ENCODE results near the gene TNFAIP2. TPM values are rescaled to one million over a fixed set of nuclear protein-coding genes. Genes with fewer than 3 reads are reported as not detected.
A peak's percentile ranks its signal among the peaks of the same experiment; 100 is the strongest.

Gene TNFAIP2
- total RNA-seq, 2 donors from 2014 or later, result 0.80 to 2.1 TPM

DNA sequence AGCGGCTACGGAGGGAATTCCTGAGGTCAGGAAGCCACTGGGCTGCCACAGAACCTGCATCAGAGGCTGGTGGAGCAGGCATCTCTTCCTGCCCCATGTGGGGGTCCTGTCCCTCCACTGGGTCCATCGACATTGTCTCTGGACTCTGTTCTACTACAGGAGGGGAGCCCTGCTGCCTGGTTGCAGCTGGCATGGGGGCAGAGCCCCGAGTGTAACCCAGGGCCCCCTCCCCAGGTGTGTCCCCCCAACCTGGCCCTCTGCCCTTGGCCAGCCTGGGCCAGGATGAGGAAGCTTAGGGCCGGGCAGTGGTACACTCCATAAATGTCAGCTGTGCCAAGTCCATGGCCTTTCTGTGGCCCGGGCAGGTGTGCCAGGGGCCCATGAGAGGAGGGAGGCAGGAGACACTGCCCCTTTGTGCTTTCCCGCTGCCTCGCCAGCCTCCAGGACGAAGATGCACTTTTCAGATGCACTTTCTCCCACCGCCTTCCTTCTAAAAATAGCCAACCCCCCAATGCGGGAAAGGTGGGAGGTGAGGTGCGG lies 32.7 kb upstream of the TNFAIP2 start:
- no peaks in the 10 kb centered on the region for H3K36me3 Mint-ChIP-seq
- no peak for ATAC-seq
- H3K9me3 Mint-ChIP-seq, result no peaks in the 10 kb centered on the region
- no peak overlapping the region for H3K27ac Mint-ChIP-seq
- DNase-seq (ENCODE audit: low spot score in 2 of 2), result no peak

DNA sequence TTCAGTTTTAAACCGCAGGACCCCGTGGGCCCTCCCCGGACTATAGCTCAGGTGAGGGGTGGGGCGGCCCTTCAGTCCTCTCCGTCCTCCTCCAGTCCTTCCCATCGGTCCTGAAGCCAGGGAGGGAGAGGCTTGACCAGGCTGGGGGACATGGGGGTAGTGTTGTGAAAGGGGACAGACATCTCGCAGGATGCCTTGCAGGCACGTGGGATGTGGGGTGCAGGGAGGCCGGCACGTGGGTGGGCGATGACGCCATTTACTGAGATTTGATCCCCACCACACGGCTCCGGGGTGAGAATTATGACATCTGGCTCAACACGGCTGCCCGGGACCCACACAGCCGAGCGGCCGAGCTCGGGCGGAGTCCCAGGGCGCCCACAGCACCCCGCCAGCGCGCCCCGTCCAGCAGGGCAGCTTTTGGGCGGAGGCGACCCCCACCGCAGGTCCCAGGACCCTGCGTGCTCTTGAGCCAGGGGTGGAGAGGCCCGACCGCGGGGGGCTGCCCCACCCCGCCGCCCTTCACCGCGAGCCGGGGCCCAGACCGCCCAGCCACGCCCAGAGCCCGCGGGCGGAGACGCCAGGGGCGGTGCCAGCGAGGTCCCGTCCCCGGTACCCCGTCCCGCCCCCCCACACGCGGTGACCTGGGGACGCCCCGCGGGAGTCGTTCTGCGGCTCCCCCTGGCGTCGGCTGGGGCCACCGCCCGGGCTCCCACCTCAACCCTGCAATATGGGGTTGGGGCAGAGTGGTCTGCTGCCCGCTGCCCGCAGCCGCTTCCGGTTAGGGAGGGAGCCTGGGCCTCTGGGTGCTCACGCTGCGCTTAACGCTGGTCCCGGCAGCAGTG lies 32.0 kb upstream of the TNFAIP2 start:
- peak; percentile 85 to 92 for ATAC-seq
- Mint-ChIP-seq H3K27ac (no peak overlapping the region), H3K36me3 (no peaks in the 10 kb centered on the region), H3K9me3 (no peaks in the 10 kb centered on the region)
- DNase-seq (ENCODE audit: low spot score in 2 of 2), result peak in 1 of 2 donors; percentile 76

DNA sequence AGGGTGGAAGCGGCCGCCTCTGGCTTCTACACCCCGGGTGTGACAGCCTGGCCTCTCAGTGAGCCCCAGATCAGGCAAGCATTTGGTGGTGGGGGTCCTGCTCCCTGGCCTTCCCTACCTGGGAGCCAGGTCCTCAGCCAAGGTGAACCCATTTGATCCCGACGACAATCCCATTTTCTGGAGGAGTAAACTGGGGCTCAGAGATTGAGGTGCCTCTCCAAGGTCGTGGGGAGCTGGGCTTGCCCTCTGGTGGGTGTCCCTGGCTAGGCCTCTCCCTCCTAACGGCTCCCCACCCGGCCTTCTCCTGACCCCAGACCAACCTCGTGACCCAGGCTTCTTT lies 31.4 kb upstream of the TNFAIP2 start:
- Mint-ChIP-seq H3K9me3 (no peaks in the 10 kb centered on the region), H3K36me3 (no peaks in the 10 kb centered on the region), H3K27ac (no peak overlapping the region)
- DNase-seq (ENCODE audit: low spot score in 2 of 2) (no peak), ATAC-seq (no peak)

DNA sequence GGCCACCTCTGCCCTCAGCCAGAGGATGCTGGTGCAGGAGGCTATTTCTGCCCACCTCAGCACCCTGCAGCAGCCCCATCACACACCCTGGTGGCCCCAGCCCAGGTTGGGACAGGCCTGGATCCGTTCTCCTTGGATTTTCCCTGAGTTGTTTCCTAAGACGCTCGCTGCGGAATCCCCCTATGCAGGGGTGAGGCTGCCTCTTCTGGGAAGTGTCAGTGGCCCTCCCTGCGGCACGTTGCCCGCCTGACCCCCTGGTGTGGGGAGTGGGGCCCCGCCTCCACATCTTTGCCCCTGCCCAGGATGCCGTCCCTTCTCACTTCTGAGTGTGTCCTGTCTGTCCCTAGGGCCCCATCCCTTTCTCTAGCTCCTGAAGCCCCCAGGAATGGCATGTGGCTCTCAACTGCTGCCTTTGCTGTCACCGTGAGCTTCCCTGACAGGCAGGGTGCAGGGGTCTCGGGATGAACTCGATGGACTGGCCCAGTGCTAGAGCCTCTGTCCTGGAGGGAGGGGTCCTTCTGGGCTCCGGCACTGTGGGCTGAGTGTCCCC lies 29.3 kb upstream of the TNFAIP2 start:
- H3K9me3 Mint-ChIP-seq, result no peaks in the 10 kb centered on the region
- no peaks in the 10 kb centered on the region for H3K36me3 Mint-ChIP-seq
- DNase-seq (ENCODE audit: low spot score in 2 of 2) (no peak), ATAC-seq (no peak)
- H3K27ac Mint-ChIP-seq, result no peak overlapping the region

DNA sequence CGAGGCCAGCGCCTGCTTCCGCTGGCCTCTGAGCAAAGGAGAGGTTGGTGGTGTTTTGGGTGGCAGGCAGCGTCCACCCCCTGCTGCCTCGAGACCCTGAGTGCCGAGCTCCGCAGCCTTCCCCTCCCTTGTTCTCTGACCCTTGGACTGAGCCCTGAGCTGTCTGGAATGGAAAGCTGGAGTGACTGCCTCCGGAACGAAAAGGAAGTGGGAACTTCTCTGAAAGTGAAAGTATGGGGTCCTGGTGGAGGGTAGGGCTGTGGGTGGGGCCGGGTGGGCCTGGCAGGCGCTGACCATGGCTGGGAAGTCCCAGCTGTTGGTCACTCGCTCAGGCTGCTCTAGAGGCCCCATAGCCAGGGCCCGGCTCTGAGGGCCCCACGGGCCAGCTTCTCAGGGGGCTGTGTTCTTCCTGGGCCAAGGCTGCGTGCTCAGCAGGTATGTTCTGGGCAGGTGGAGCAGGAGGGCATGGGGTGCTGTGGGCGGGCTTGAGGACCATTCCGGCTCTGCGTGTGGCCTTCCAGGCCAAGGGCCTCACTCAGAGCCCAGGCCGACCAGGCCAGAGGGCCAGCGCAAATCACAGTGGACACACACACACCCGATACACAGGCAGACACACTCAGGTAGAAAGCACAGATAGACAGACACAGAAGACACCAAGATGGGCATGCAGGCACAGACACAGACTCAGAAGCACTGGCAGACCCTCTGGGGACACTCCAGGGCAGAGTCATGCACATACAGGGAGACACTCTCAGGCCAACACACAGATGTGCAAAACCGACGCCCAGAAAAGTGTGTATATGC lies 28.7 kb upstream of the TNFAIP2 start, which contains the start of gene EXOC3L4:
TSS of gene EXOC3L4 (plus strand) at position 320 of the 804 bp plus-strand sequence. CDS start 5,495 bp downstream, outside the sequence.
- no peak within 1 kb of the TSS for H3K27ac Mint-ChIP-seq
- H3K36me3 Mint-ChIP-seq, result no peaks in the 10 kb centered on the region
- no peak for ATAC-seq

DNA sequence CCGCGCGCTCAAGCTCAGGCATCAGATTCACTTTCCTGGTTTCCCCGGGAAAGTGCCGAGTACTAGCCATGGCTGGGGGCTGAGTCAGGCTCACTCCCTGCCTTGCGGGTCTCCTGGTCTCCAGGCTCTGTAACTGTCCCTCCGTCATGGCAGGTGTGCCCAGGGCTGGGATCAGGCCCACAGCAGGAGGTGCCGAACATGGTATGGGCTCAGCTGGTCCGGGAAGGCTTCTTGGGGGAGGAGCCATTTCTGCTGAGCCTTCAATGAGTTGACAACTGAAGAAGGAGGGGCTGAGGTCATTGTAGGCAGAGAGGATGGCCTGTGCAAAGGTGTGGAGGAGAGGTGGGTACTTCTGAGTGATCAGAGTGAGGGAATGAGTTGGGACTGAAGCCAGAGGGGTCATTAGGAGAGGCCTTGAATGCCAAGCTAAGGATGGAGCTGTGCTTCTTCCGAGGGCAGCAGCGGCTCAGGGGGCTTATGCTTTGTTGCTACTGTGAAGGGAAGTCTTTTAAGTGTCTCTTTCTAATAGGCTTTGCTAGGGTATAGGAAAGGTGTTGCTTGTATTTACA lies 28.0 kb upstream of the TNFAIP2 start:
- H3K27ac Mint-ChIP-seq, result no peak overlapping the region
- DNase-seq (ENCODE audit: low spot score in 2 of 2) (no peak), ATAC-seq (no peak)
- H3K36me3 Mint-ChIP-seq, result no peaks in the 10 kb centered on the region
- no peaks in the 10 kb centered on the region for H3K9me3 Mint-ChIP-seq

More for the DNA sequence above, 28.7 kb upstream of the TNFAIP2 start, which contains the start of gene EXOC3L4:
- no peak for DNase-seq (ENCODE audit: low spot score in 2 of 2)
- H3K9me3 Mint-ChIP-seq, result no peaks in the 10 kb centered on the region

DNA sequence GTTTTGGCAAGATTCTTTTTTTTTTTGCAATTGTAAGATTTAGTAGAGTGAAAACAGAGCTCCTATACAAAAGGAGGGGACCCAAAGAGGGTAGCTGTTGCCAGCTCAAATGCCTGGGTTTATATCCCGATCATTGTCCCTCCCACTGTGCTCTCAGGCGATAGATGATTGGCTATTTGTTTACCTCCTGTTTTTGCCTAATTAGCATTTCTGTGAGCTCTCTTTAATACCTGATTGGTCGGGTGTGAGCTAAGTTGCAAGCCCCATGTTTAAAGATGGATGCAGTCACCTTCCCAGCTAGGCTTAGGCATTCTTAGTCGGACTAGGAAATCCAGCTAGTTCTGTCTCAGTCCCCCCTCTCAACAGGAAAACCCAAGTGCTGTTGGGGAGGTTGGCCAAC lies 26.9 kb upstream of the TNFAIP2 start:
- ATAC-seq (no peak), DNase-seq (ENCODE audit: low spot score in 2 of 2) (no peak)
- H3K9me3 Mint-ChIP-seq, result no peaks in the 10 kb centered on the region
- H3K36me3 Mint-ChIP-seq, result no peaks in the 10 kb centered on the region
- H3K27ac Mint-ChIP-seq, result peak overlapping the region in 1 of 2 donors; percentile 7

DNA sequence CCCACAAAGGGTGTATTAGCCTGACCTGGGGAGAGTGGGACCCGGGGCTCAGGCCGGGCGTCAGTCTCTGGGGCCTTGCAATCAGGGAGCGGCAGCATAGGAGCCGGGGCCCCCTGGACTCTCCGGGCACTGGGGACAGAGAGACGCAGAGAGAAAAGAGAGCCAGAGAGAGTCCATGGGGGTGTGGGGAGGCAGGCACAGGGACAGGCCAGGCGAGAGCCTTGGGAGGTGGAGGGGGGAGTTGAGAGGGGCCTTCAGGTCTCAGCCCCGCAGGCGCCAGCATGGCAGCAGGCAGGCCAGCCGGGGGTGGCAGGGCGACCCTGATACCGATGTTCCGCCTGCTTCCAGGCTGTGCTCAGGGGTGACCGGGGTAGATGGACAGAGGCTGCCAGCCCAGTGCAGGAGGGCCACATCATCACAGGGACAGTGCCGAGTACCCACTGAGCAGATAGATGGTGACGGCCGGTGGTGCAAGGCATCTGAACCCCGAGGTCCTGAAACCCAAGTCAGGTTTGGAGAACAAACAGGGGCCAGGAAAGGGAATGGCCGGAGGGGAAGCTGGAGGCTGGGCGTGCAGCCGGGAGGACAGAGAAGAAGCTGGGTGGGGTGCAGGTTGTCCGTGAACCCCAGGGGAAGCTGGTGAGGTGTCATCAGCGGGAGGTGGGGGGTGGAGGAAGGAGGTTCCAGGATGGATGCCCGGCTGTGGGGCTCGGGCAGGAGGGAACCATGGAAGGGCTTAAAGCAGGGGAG lies 25.8 kb upstream of the TNFAIP2 start:
- DNase-seq (ENCODE audit: low spot score in 2 of 2), result no peak
- no peak overlapping the region for H3K27ac Mint-ChIP-seq
- no peaks in the 10 kb centered on the region for H3K36me3 Mint-ChIP-seq
- ATAC-seq, result no peak
- no peaks in the 10 kb centered on the region for H3K9me3 Mint-ChIP-seq

DNA sequence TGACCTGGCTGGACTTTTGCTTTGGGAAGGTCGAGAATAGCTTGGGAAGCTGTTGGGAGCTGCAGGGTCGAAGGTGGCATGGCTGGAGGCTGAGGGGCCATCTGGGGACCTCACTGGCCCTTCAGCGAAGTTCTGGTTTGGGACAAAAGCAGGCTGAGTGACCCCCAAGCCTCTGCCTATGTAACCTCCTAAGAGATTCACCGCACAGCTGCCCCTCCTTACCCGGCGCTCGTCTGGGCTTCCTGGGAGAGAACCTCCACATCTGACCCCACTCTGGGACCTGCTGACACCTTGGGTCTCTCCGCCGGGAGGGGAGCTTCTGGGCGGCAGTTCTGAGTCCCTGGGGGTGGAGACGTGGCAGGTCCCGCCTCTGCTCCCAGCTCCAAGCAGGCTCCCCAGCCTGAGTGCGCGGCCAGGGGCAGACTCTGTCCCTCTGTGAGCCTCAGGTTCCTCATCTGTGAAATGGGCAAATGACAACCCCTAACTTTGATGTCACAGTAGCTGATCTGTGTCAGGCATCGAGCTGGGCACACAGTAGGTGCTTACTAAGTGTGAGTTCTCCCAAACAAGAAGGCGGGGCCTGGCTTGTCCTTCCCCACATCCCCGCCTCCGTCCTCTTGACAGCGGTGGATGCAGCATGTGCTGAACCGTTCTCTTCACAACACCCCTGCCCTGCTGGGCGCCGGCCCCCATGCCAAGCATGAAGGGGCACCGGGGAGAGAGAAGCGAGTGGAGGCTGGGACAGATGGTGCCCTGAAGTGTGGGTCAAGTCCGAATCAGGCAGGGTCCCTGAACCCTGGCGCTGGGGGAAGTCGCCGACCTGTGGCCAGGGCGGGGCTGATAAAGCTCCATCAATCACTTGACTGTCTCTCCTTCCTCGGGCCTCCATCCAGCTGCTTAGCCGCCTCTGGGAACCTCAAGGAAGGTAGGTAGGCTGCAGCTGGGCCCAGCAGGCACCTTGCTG lies 25.0 kb upstream of the TNFAIP2 start:
- H3K9me3 Mint-ChIP-seq, result no peaks in the 10 kb centered on the region
- no peak overlapping the region for H3K27ac Mint-ChIP-seq
- no peak for ATAC-seq
- no peak for DNase-seq (ENCODE audit: low spot score in 2 of 2)
- H3K36me3 Mint-ChIP-seq, result no peaks in the 10 kb centered on the region

DNA sequence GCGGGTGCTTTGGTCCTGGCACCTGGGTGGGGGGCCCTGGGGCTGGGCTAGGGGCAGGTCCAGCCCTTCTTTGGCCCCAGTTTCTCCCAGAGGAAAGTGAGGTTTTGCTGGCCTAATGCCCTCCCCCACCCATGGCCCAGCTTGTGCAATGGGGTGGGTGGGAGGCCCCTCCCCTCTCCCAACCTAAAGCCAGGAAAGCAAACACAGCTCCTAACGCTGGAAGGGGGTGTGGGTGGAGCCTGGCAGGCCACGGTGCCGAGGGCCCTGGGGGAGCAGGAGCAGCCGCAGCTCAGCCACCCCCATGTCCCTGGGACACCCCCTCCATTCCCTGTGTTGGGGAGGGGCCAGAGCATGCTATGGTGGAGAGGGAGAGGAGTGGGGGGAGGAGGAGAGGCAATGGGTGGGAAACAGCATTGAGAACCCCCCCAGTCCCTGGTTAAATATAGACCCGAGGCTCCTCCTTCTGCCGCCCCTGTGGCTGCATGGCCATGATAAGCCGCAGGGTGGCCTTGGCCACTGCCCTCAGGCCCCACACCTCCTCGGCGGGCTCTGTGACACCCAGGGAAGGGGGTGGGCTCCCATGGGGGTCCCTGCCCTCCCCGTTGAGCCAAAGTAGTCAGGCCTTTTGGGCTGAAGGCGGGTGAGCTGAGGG lies 24.1 kb upstream of the TNFAIP2 start:
- no peaks in the 10 kb centered on the region for H3K9me3 Mint-ChIP-seq

DNA sequence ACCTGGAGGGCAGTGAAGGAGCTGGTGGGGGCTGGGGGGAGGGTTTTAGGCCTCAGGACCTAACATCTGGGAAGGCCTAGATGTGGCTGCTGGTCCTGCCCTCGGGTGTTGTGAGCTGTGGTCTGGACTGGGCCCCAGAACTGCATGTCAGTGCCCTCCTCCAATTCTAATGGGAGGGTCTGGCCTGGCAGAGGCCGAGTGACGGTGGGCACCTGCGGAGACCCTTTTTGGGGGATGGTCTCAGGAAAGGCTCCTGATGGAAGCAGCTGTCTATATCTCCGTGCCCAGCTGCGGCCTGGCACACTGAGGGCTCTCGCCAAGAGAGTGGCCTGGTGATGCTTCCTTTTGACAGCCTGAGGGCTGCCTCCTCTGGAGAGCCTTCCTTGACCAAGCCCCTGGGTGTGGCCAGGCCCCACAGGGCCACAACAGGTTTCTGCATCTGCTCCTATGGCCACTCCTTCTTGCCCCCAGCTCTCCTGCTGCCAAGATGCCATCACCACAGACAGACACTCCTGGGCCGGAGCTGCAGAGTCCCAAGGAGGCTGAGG lies 23.5 kb upstream of the TNFAIP2 start:
- Mint-ChIP-seq H3K27ac (no peak overlapping the region), H3K9me3 (no peaks in the 10 kb centered on the region), H3K36me3 (no peaks in the 10 kb centered on the region)
- no peak for ATAC-seq
- DNase-seq (ENCODE audit: low spot score in 2 of 2), result no peak

More for the DNA sequence above, 24.1 kb upstream of the TNFAIP2 start:
- no peak for DNase-seq (ENCODE audit: low spot score in 2 of 2)
- Mint-ChIP-seq H3K27ac (no peak overlapping the region), H3K36me3 (no peaks in the 10 kb centered on the region)
- no peak for ATAC-seq

DNA sequence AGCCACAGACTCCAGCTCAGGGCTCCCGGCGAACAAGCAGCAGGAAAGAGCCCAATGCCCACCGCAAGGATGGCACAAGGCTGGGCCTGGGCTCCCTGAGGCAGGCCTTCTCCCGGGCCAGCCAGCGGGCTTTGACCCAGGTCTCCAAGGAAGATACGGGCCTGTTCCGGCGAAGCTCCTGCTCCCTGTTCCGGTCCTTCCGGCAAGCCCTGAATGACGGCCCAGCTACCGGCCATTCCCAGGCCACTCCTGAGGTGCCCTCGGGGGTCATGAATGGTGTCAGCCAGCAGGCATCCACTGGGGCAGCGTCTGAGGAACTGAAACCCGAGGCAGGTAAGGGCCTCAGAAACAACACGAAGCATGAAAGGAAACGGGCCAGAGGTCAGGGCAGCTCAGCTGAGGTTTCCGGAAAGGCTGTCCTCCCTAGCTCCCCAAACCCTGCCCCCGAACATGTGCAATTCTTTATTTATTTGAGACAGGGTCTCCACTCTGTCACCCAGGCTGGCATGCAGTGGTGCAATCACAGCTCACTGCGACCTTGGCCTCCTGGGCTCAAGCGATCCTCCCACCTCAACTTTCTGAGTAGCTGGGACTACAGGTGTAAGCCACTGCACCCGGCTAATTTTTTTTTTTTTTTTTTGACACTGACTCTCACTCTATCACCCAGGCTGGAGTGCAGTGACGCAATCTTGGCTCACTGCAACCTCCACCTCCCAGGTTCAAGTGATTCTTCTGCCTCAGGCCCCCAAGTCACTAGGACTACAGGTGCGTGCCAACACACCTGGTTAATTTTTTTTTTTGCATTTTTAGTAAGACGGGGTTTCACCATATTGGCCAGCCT lies 22.8 kb upstream of the TNFAIP2 start:
- Mint-ChIP-seq H3K27ac (no peak overlapping the region), H3K9me3 (no peaks in the 10 kb centered on the region), H3K36me3 (no peaks in the 10 kb centered on the region)
- ATAC-seq, result no peak
- no peak for DNase-seq (ENCODE audit: low spot score in 2 of 2)

DNA sequence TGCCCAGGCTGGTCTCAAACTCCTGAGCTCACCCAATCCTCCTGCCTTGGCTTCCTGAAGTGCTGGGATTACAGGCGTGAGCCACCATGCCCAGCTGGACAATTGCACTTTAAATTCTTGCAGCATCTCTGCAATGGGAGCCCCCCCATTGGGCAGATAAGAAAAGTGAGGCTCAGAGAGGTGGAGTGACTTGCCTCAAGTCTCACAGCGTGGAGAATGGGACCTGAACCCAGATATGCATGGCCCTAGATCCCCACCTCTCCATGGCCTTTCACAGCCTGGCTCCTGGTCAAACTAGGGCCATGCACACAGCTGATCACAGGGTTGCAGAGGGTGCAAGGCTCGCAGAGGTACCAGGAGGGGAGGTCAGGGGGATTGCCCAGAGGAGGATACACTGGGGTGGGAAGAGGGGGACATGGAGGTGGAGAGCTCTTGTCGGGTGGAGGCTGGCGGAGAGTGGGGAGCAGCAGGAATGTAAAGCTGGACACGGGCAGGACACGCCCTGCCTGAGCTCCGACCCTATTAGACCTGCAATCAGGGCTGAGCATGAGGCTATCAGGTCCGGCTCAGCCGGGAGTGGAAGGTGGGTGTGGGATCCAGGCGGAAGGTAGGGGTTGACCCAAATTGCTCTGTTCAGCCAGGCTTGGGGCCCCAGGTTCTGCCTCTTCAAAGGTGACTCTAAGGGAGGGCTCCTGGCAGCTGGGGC lies 21.9 kb upstream of the TNFAIP2 start:
- no peak overlapping the region for H3K27ac Mint-ChIP-seq

More for the DNA sequence above, 21.9 kb upstream of the TNFAIP2 start:
- DNase-seq (ENCODE audit: low spot score in 2 of 2) (no peak), ATAC-seq (no peak)
- no peaks in the 10 kb centered on the region for H3K36me3 Mint-ChIP-seq
- H3K9me3 Mint-ChIP-seq, result no peaks in the 10 kb centered on the region
